ENCODE measurements around the gene FEM1B. TPM values are rescaled to one million over a fixed set of nuclear protein-coding genes. Genes with fewer than 3 reads are reported as not detected.

Gene FEM1B
- polyA plus RNA-seq, 3 donors = 21.5 to 26.4 (median 26.0) TPM

- Histone ChIP-seq H3K4me3 (replicated peaks in 1 of 3; ENCODE audit: low read depth in 2 of 3, low read length in 3 of 3) (no peak overlapping the region), H3K9me3 (replicated peaks in 1 of 2; ENCODE audit: control insufficient read depth in 1 of 2, insufficient read depth in 1 of 2, low read length in 2 of 2) (no peaks in the 10 kb centered on the region), H4K20me1 (ENCODE audit: insufficient read depth, low read length) (no peaks in the 10 kb centered on the region), H2AFZ (ENCODE audit: insufficient read depth, low read depth, low read length, poor library complexity, severe bottlenecking) (no peak overlapping the region), H3K9ac (ENCODE audit: insufficient read depth, low read length, poor library complexity, severe bottlenecking) (no peak overlapping the region), H3K36me3 (replicated peaks in 1 of 2; ENCODE audit: control insufficient read depth in 1 of 2, insufficient read depth in 2 of 2, low read length in 2 of 2) (no peaks in the 10 kb centered on the region), H3K4me2 (replicated peaks; ENCODE audit: extremely low read depth, low read length, poor library complexity, severe bottlenecking) (no peak overlapping the region), H3K4me1 (ENCODE audit: control insufficient read depth in 1 of 2, insufficient read depth in 2 of 2, low read length in 2 of 2) (no peaks in the 10 kb centered on the region), H3K27ac (ENCODE audit: low read depth in 1 of 2, low read length in 2 of 2) (no peak overlapping the region), H3K27me3 (ENCODE audit: control insufficient read depth in 2 of 2, insufficient read depth in 2 of 2, low read length in 2 of 2) (peaks cover 10 to 31% of the 10 kb centered on the region in 2 donors), H3K79me2 (ENCODE audit: insufficient read depth, low read length) (no peaks in the 10 kb centered on the region)
- no peaks in the 10 kb centered on the region for H3K36me3 Mint-ChIP-seq
- DNase-seq = no peak
- H3K4me3 Mint-ChIP-seq = no peak overlapping the region
- H3K27ac Mint-ChIP-seq = no peak overlapping the region
- H3K4me1 Mint-ChIP-seq = no peaks in the 10 kb centered on the region
- WGBS (ENCODE audit: insufficient coverage) = 80% methylated on average over 1 of the region's 3 CpGs
- H3K9me3 Mint-ChIP-seq = no peaks in the 10 kb centered on the region
- no peak for TF ChIP-seq CTCF (IDR thresholded peaks at IDR 0.05)
- intact Hi-C loops (cut with micrococcal nuclease) = no loop called here
- H3K27me3 Mint-ChIP-seq (ENCODE audit: low read depth in 3 of 3) = peaks cover 4 to 22% (median 19%) of the 10 kb centered on the region in 3 donors
Measured at GRCh38 chr15:68265674-68266073, 11.9 kb upstream of the FEM1B start.

- H3K4me3 Mint-ChIP-seq = no peak overlapping the region
- Histone ChIP-seq H3K27me3 (ENCODE audit: control insufficient read depth in 2 of 2, insufficient read depth in 2 of 2, low read length in 2 of 2) (peaks cover 10 to 28% of the 10 kb centered on the region in 2 donors), H4K20me1 (ENCODE audit: insufficient read depth, low read length) (no peaks in the 10 kb centered on the region), H3K79me2 (ENCODE audit: insufficient read depth, low read length) (no peaks in the 10 kb centered on the region), H3K9ac (ENCODE audit: insufficient read depth, low read length, poor library complexity, severe bottlenecking) (no peak overlapping the region), H3K27ac (ENCODE audit: low read depth in 1 of 2, low read length in 2 of 2) (no peak overlapping the region), H3K4me3 (replicated peaks in 1 of 3; ENCODE audit: low read depth in 2 of 3, low read length in 3 of 3) (no peak overlapping the region), H3K36me3 (replicated peaks in 1 of 2; ENCODE audit: control insufficient read depth in 1 of 2, insufficient read depth in 2 of 2, low read length in 2 of 2) (no peaks in the 10 kb centered on the region), H3K9me3 (replicated peaks in 1 of 2; ENCODE audit: control insufficient read depth in 1 of 2, insufficient read depth in 1 of 2, low read length in 2 of 2) (no peaks in the 10 kb centered on the region), H2AFZ (ENCODE audit: insufficient read depth, low read depth, low read length, poor library complexity, severe bottlenecking) (no peak overlapping the region), H3K4me2 (replicated peaks; ENCODE audit: extremely low read depth, low read length, poor library complexity, severe bottlenecking) (no peak overlapping the region), H3K4me1 (ENCODE audit: control insufficient read depth in 1 of 2, insufficient read depth in 2 of 2, low read length in 2 of 2) (no peaks in the 10 kb centered on the region)
- no peaks in the 10 kb centered on the region for H3K4me1 Mint-ChIP-seq
- H3K9me3 Mint-ChIP-seq = no peaks in the 10 kb centered on the region
- WGBS (ENCODE audit: insufficient coverage) = no CpG with 5 or more reads among the region's 3 CpGs
- intact Hi-C loops (cut with micrococcal nuclease) = no loop called here
- DNase-seq = no peak
- H3K36me3 Mint-ChIP-seq = no peaks in the 10 kb centered on the region
- H3K27ac Mint-ChIP-seq = no peak overlapping the region
- H3K27me3 Mint-ChIP-seq (ENCODE audit: low read depth in 3 of 3) = peaks cover 2 to 19% (median 16%) of the 10 kb centered on the region in 3 donors
- no peak for TF ChIP-seq CTCF (IDR thresholded peaks at IDR 0.05)
Measured at GRCh38 chr15:68268405-68268804, 9.1 kb upstream of the FEM1B start.
